Esophagus squamous epithelium (tissue), 4 donors: ENCODE measurements around the gene SLC35F4.

Experiments used
- CTCF ChIP-seq, 6 experiments: fragments of 450-650 bp in 4 of 6; fragments of 200-600 bp in 2 of 6; sonication (generic) in 2 of 6; IDR thresholded peaks; one replicate each; pipeline ENCODE4 v1.5.1; 2016 to 2019; ENCODE audit warnings: antibody characterized with exemption in 6 of 6, mild to moderate bottlenecking in 4 of 6, moderate library complexity in 4 of 6
- POLR2A ChIP-seq, 4 donors: fragments of 450-650 bp; IDR thresholded peaks; one replicate each; pipeline ENCODE4 v1.6.1; 2017; ENCODE audit warnings: antibody characterized with exemption in 4 of 4, mild to moderate bottlenecking in 4 of 4, moderate library complexity in 3 of 4

GRCh38 chr14:57814726-57815125, 51.2 kb downstream of the SLC35F4 start:
- TF ChIP-seq CTCF (IDR thresholded peaks at IDR 0.05) (no peak), POLR2A (IDR thresholded peaks at IDR 0.05) (no peak)
